Endothelial cell of umbilical vein (primary cell): ENCODE results near the gene CCDC81. TPM values are rescaled to one million over a fixed set of nuclear protein-coding genes. Genes with fewer than 3 reads are reported as not detected.
"Not testable (repeated sequence)": the region's sequence is repeated elsewhere in the genome, so short reads cannot be mapped to it uniquely, and the experiment has no call there.

Experiments used
- BruUV-seq: library from RNA; stranded (reverse); fragments of 400-500 nt; replicated peaks from 2 replicates; lab custom pipeline; 2021; lab: Mats Ljungman, UMichigan
- CTCF ChIA-PET: fragments of 300-600, 350-600 bp; sonication (Branson Sonifier 250); formaldehyde crosslinking; loops from one replicate; lab custom pipeline; 2021; ENCODE audit warnings: antibody characterized with exemption, inconsistent platforms; lab: Charles Lee
- POLR2A ChIA-PET: fragments of 300-600, 350-600 bp; sonication (Branson Sonifier 250); formaldehyde crosslinking; loops from one replicate; lab custom pipeline; 2021; ENCODE audit warnings: antibody characterized with exemption, inconsistent platforms; lab: Charles Lee
- DNase-seq: peaks from one replicate; pipeline ENCODE4 v3.0.0-alpha.2; 2011; ENCODE audit warnings: low read depth, low spot score
- FAIRE-seq: peaks from 2 replicates; lab custom pipeline; 2011; peaks lifted over from hg19 to GRCh38; lab: Jason Lieb, UNC
- H2AFZ ChIP-seq: 2 replicates; pipeline ENCODE4 v1.6.0; 2012; ENCODE audit warnings: low read depth, low read length, control low read depth, inconsistent platforms
- H3K27ac ChIP-seq: 2 replicates; pipeline ENCODE4 v1.5.1; 2011; ENCODE audit warnings: low read depth, mild to moderate bottlenecking, control low read depth, low read length, moderate library complexity; ENCODE audit not compliant: insufficient read depth
- H3K27me3 ChIP-seq, 2 experiments: 2 replicates each; pipeline versions ENCODE4 v1.6.0 to v1.6.1; 2011; ENCODE audit warnings: low read length in 2 of 2, mixed read lengths in 1 of 2; ENCODE audit not compliant: control insufficient read depth in 2 of 2, insufficient read depth in 2 of 2
- H3K36me3 ChIP-seq, 2 experiments: 2 replicates in 1 of 2; 3 replicates in 1 of 2; pipeline ENCODE4 v1.5.1; 2011; ENCODE audit warnings: low read length in 2 of 2, mild to moderate bottlenecking in 1 of 2, moderate library complexity in 1 of 2; ENCODE audit not compliant: control insufficient read depth in 2 of 2, insufficient read depth in 2 of 2; ENCODE audit errors: extremely low read depth in 1 of 2
- H3K4me1 ChIP-seq: 3 replicates; pipeline ENCODE4 v1.5.1; 2011; ENCODE audit warnings: mild to moderate bottlenecking, low read length; ENCODE audit not compliant: control insufficient read depth, insufficient read depth; ENCODE audit errors: extremely low read depth
- H3K4me2 ChIP-seq: 2 replicates; pipeline ENCODE4 v1.6.1; 2011; ENCODE audit warnings: low read length, control low read depth, mixed read lengths; ENCODE audit not compliant: insufficient read depth
- H3K4me3 ChIP-seq, 3 experiments: fragments of 200-600 bp in 1 of 3; sonication (generic), shearing (Covaris generic) in 1 of 3; replicated peaks in 1 of 3; 2 replicates each; pipeline ENCODE4 v1.5.1; 2011 to 2016; ENCODE audit warnings: control low read depth in 3 of 3, low read length in 3 of 3, mild to moderate bottlenecking in 2 of 3, inconsistent platforms in 1 of 3, low read depth in 1 of 3, moderate library complexity in 1 of 3; ENCODE audit not compliant: insufficient read depth in 1 of 3
- H3K79me2 ChIP-seq: 2 replicates; pipeline ENCODE4 v1.6.0; 2012; ENCODE audit warnings: low read length, inconsistent platforms; ENCODE audit not compliant: control insufficient read depth, insufficient read depth
- H3K9ac ChIP-seq: replicated peaks from 2 replicates; pipeline ENCODE3; 2011; ENCODE audit warnings: low read length, control low read depth; ENCODE audit not compliant: insufficient read depth; ENCODE audit errors: extremely low read depth
- H3K9me1 ChIP-seq: replicated peaks from 3 replicates; pipeline ENCODE4 v1.6.0; 2011; ENCODE audit warnings: mild to moderate bottlenecking, low read length; ENCODE audit not compliant: control insufficient read depth, insufficient read depth; ENCODE audit errors: extremely low read depth
- H3K9me3 ChIP-seq: replicated peaks from 2 replicates; pipeline ENCODE4 v1.5.1; 2012; ENCODE audit warnings: low read length, inconsistent platforms; ENCODE audit not compliant: control insufficient read depth, insufficient read depth
- H4K20me1 ChIP-seq: replicated peaks from 2 replicates; pipeline ENCODE3; 2011; ENCODE audit warnings: mild to moderate bottlenecking, low read length; ENCODE audit not compliant: control insufficient read depth, insufficient read depth; ENCODE audit errors: extremely low read depth
- EZH2 ChIP-seq: IDR thresholded peaks from 2 replicates; pipeline ENCODE4 v1.6.1; 2012; ENCODE audit warnings: borderline replicate concordance, low read depth, mild to moderate bottlenecking, moderate library complexity, low read length, inconsistent platforms; ENCODE audit not compliant: severe bottlenecking
- GATA2 ChIP-seq: IDR thresholded peaks from 2 replicates; pipeline ENCODE4 v1.7.0; 2011; ENCODE audit warnings: low read depth, mild to moderate bottlenecking, moderate library complexity, mixed read lengths, low read length; ENCODE audit not compliant: insufficient read length, insufficient read depth
- JUN ChIP-seq: IDR thresholded peaks from 2 replicates; pipeline ENCODE4 v1.6.1; 2011; ENCODE audit warnings: borderline replicate concordance, low read depth; ENCODE audit not compliant: insufficient read length, insufficient read depth
- MYC ChIP-seq: IDR thresholded peaks from one replicate; pipeline ENCODE4 v1.6.1; 2011; ENCODE audit warnings: mild to moderate bottlenecking, low read depth, low read length
- POLR2A ChIP-seq: IDR thresholded peaks from 2 replicates; pipeline ENCODE4 v1.6.1; 2012; ENCODE audit warnings: low read depth, mild to moderate bottlenecking, control low read depth, low read length
- POLR2AphosphoS5 ChIP-seq: IDR thresholded peaks from 2 replicates; pipeline ENCODE4 v1.6.1; 2012; ENCODE audit warnings: low read depth, mild to moderate bottlenecking, control low read depth, low read length, moderate library complexity; ENCODE audit not compliant: insufficient read depth
- dilution Hi-C: fragments of 300-500 bp; cut with MboI; formaldehyde crosslinking; loops from one replicate; pipeline ENCODE4 v1.15.0; 2019; ENCODE audit warnings: low sequenced_read_pairs; ENCODE audit not compliant: extremely low pct_ligation_motif_present
- intact Hi-C: fragments of 100-400 bp; cut with micrococcal nuclease; formaldehyde crosslinking; loops from one replicate; pipeline ENCODE4 v1.10.0; 2022
- polyA plus RNA-seq, 4 experiments: library from polyadenylated mRNA; depleted of rRNA in 3 of 4; stranded (reverse) in 3 of 4; unstranded in 1 of 4; fragments of >200 nt; gene quantifications; 2 replicates each; pipeline versions ENCODE4 v1.2.1 to v1.2.3, GENCODE V29; 2011 to 2012; ENCODE audit warnings: missing spikeins in 1 of 4
- total RNA-seq: library from RNA; stranded (reverse); gene quantifications from 2 replicates; pipeline ENCODE4 v1.2.3, GENCODE V29; 2021
- TF ChIP-seq, protein P1 (sequence below): IDR thresholded peaks from 2 replicates; pipeline ENCODE4 v1.6.1; 2011; ENCODE audit not compliant: insufficient read depth, insufficient read length

Gene CCDC81
- total and polyA plus RNA-seq, 2 donors (not counting 3 experiments of a cell fraction or from before 2014, with no cell fraction given): 0.57 to 1.1 TPM

DNA sequence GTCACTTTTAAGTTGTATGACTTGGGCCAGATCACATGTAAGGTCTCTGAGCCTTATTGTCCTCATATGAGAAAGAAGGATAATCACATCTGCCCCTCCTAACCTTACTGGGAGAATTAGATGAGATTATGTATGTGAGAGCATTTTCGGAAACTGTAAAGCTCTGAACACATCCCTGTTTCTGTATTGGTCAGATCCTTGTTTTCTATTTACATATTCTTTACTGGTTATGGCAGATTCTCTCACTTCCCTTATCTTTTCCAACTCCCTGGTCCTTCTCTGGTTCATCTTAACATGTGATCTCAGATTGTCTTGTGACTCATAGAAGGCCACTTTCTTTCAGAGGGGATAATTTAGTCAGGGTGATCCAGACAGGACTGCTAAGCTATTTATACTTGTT, 41.8 kb downstream of the CCDC81 start:
- FAIRE-seq: no peak
- no peak for DNase-seq
- Histone ChIP-seq H3K9me1 (no peaks in the 10 kb centered on the region), H3K27me3 (no peaks in the 10 kb centered on the region), H3K9me3 (no peaks in the 10 kb centered on the region), H3K27ac (no peak overlapping the region), H4K20me1 (no peaks in the 10 kb centered on the region), H3K79me2 (no peaks in the 10 kb centered on the region), H3K4me1 (no peaks in the 10 kb centered on the region), H3K36me3 (no peaks in the 10 kb centered on the region), H3K9ac (no peak overlapping the region), H3K4me2 (no peak overlapping the region), H3K4me3 (no peak overlapping the region), H2AFZ (no peak overlapping the region)
- intact Hi-C loops (loop anchor here (5.0 to 10.0 kb wide), 2 partner anchors 119 to 562 kb away; partner anchors contain the start of gene CCDC83), dilution Hi-C loops (no loop called here)
- no peak for TF ChIP-seq POLR2A
- TF ChIP-seq JUN: no peak
- no peak for TF ChIP-seq POLR2AphosphoS5
- TF ChIP-seq, protein P1, sequence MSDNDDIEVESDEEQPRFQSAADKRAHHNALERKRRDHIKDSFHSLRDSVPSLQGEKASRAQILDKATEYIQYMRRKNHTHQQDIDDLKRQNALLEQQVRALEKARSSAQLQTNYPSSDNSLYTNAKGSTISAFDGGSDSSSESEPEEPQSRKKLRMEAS: no peak
- TF ChIP-seq GATA2: no peak
- no peak for TF ChIP-seq MYC
- TF ChIP-seq EZH2: no peak
- CTCF ChIA-PET: interaction anchor here (0.9 to 7.1 kb wide), 2 partner anchors 45 to 56 kb away, joined by 3 to 50 read pairs; no protein-coding TSS in a partner anchor
- POLR2A ChIA-PET: no interaction called here
- no TSS peak for BruUV-seq

DNA sequence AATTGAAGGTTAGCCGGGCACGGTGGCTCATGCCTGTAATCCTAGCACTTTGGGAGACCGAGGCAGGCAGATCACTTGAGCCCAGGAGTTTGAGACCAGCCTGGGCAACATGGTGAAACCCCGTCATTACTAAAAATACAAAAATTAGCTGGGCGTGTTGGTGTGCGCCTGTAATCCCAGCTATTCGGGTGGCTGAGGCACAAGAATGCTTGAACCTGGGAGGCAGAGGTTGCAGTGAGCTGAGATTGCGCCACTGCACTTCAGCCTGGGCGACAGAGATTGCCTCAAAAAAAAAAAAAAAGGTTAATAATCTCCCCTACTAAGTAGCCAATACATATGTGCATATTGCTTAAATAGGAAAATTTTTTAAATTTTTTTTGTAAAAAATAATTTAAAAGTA, 42.3 kb downstream of the CCDC81 start:
- H3K27ac ChIP-seq, H2AFZ ChIP-seq, H3K4me2 ChIP-seq, H3K9me3 ChIP-seq, FAIRE-seq, H3K27me3 ChIP-seq, BruUV-seq, dilution Hi-C loops, H3K9ac ChIP-seq, H3K4me3 ChIP-seq, H3K9me1 ChIP-seq, H3K36me3 ChIP-seq, DNase-seq, POLR2A ChIA-PET, H4K20me1 ChIP-seq, H3K79me2 ChIP-seq, H3K4me1 ChIP-seq: not testable (repeated sequence)
- CTCF ChIA-PET: interaction anchor here (7.1 kb wide), 1 partner anchor 56 kb away, joined by 50 read pairs; no protein-coding TSS in a partner anchor
- intact Hi-C loops: loop anchor here (5.0 to 10.0 kb wide), 2 partner anchors 120 to 562 kb away; partner anchors contain the start of gene CCDC83
